Natural killer cell (primary cell): ENCODE measurements around the gene MAP4K5. TPM values are rescaled to one million over a fixed set of nuclear protein-coding genes. Genes with fewer than 3 reads are reported as not detected.

Source experiments
- ATAC-seq, 3 donors: fragments of 150-1000 bp in 2 of 3; fragments of 200-7000 bp in 1 of 3; cut with Tn5 transposase; 1 replicate in 1 of 3; 2 replicates in 2 of 3; pipeline ENCODE4 v1.10.0; 2021; ENCODE audit warnings: mild to moderate bottlenecking in 2 of 3, moderate library complexity in 2 of 3
- DNase-seq, 2 donors: peaks; one replicate each; pipeline versions ENCODE4 v3.0.0 to v3.0.0-alpha.2; 2013 to 2021; ENCODE audit warnings: mixed read lengths in 1 of 2
- H3K27ac ChIP-seq: one replicate; pipeline ENCODE4 v1.5.1; 2013; ENCODE audit warnings: mild to moderate bottlenecking, low read length
- H3K27me3 ChIP-seq: one replicate; pipeline ENCODE4 v1.6.1; 2013; ENCODE audit warnings: low read length; ENCODE audit not compliant: control insufficient read depth, insufficient read depth
- H3K36me3 ChIP-seq: one replicate; pipeline ENCODE4 v1.6.1; 2013; ENCODE audit warnings: low read length; ENCODE audit not compliant: control insufficient read depth, insufficient read depth
- H3K4me1 ChIP-seq: one replicate; pipeline ENCODE4 v1.6.1; 2013; ENCODE audit warnings: low read length; ENCODE audit not compliant: control insufficient read depth, insufficient read depth
- H3K4me3 ChIP-seq: one replicate; pipeline ENCODE4 v1.5.1; 2013; ENCODE audit warnings: low read length
- H3K9me3 ChIP-seq: one replicate; pipeline ENCODE4 v1.6.1; 2013; ENCODE audit warnings: low read length; ENCODE audit not compliant: control insufficient read depth, insufficient read depth
- H3K27ac Mint-ChIP-seq, 2 donors: one replicate each; pipeline ENCODE4 v1.8.0; 2022; ENCODE audit warnings: mild to moderate bottlenecking in 2 of 2, mixed read lengths in 2 of 2, moderate library complexity in 1 of 2
- H3K27me3 Mint-ChIP-seq, 2 donors: one replicate each; pipeline ENCODE4 v1.8.0; 2022; ENCODE audit warnings: low read depth in 2 of 2, mixed read lengths in 2 of 2
- H3K36me3 Mint-ChIP-seq: one replicate; pipeline ENCODE4 v1.8.0; 2022; ENCODE audit warnings: mixed read lengths
- H3K4me1 Mint-ChIP-seq, 2 donors: one replicate each; pipeline ENCODE4 v1.8.0; 2022; ENCODE audit warnings: mixed read lengths in 2 of 2
- H3K4me3 Mint-ChIP-seq: one replicate; pipeline ENCODE4 v1.8.0; 2022; ENCODE audit warnings: mild to moderate bottlenecking, moderate library complexity, mixed read lengths
- H3K9me3 Mint-ChIP-seq, 2 donors: one replicate each; pipeline ENCODE4 v1.8.0; 2022; ENCODE audit warnings: mixed read lengths in 2 of 2
- CTCF ChIP-seq: fragments of 200-600 bp; IDR thresholded peaks from one replicate; pipeline ENCODE4 v1.8.0; 2022; ENCODE audit warnings: antibody characterized with exemption
- WGBS: methylation state at CpG from one replicate; pipeline ENCODE4 v1.1.7; 2013; ENCODE audit warnings: missing lambda C conversion rate; ENCODE audit not compliant: insufficient coverage; 5-methylcytosine and 5-hydroxymethylcytosine counted together
- intact Hi-C: fragments of 100-400 bp; cut with micrococcal nuclease; formaldehyde crosslinking; loops from one replicate; pipeline ENCODE4 v1.14.2; 2022
- total RNA-seq, 4 donors: library from RNA; stranded (reverse); fragments of 120-200 nt in 1 of 4; gene quantifications; one replicate each; pipeline versions ENCODE4 v1.2.3 to v1.2.4, GENCODE V29; 2013 to 2022

MAP4K5 gene
- total RNA-seq, 3 donors from 2014 or later (not counting 1 experiment from before 2014, with no cell fraction given), result 63.3 to 74.6 (median 65.9) TPM

- peaks cover 12% of the 10 kb centered on the region for H3K4me1 ChIP-seq
- no peaks in the 10 kb centered on the region for H3K27me3 Mint-ChIP-seq
- no peaks in the 10 kb centered on the region for H3K9me3 ChIP-seq
- H3K4me3 ChIP-seq, result no peak overlapping the region
- H3K9me3 Mint-ChIP-seq, result no peaks in the 10 kb centered on the region
- TF ChIP-seq CTCF, result no peak
- no peaks in the 10 kb centered on the region for H3K36me3 Mint-ChIP-seq
- no peak overlapping the region for H3K27ac ChIP-seq
- H3K4me3 Mint-ChIP-seq, result peak overlapping the region; percentile 21
- peaks cover under 1% of the 10 kb centered on the region for H3K36me3 ChIP-seq
- DNase-seq (no peak), ATAC-seq (no peak)
- H3K27me3 ChIP-seq, result no peaks in the 10 kb centered on the region
- H3K4me1 Mint-ChIP-seq, result peaks cover 53 to 57% of the 10 kb centered on the region in 2 donors
- H3K27ac Mint-ChIP-seq, result peak overlapping the region; percentile 65 to 83
- intact Hi-C loops, result no loop called here
- 93% methylated on average over 3 of the region's 5 CpGs for WGBS
Measured at GRCh38 chr14:50523271-50524041, 8.9 kb downstream of the MAP4K5 start.

GRCh38 chr14:50521912-50522341, 10.4 kb downstream of the MAP4K5 start:
- TF ChIP-seq CTCF, result no peak
- Histone ChIP-seq H3K27ac (peak overlapping the region; percentile 84), H3K4me1 (peaks cover 12% of the 10 kb centered on the region), H3K36me3 (no peaks in the 10 kb centered on the region), H3K9me3 (no peaks in the 10 kb centered on the region), H3K27me3 (no peaks in the 10 kb centered on the region), H3K4me3 (peak overlapping the region; percentile 16)
- DNase-seq, result peak in 1 of 2 donors; percentile 35
- Mint-ChIP-seq H3K4me1 (peaks cover 48 to 51% of the 10 kb centered on the region in 2 donors), H3K27me3 (no peaks in the 10 kb centered on the region), H3K9me3 (no peaks in the 10 kb centered on the region), H3K36me3 (no peaks in the 10 kb centered on the region), H3K27ac (peak overlapping the region; percentile 93 to 97), H3K4me3 (peak overlapping the region; percentile 79)
- WGBS, result 21% methylated on average over 1 of the region's 1 CpG
- peak; percentile 39 to 61 (median 50) for ATAC-seq
- intact Hi-C loops, result loop anchor here (1.0 kb wide), 1 partner anchor 9 kb away; no protein-coding TSS in a partner anchor

- peak; percentile 83 to 88 (median 83) for ATAC-seq
- no peaks in the 10 kb centered on the region for H3K36me3 Mint-ChIP-seq
- H3K27ac Mint-ChIP-seq, result peak overlapping the region; percentile 93 to 97
- no peak for TF ChIP-seq CTCF
- intact Hi-C loops, result no loop called here
- H3K4me3 Mint-ChIP-seq, result peak overlapping the region; percentile 79
- no peaks in the 10 kb centered on the region for H3K9me3 Mint-ChIP-seq
- Histone ChIP-seq H3K4me1 (peaks cover 12% of the 10 kb centered on the region), H3K36me3 (no peaks in the 10 kb centered on the region), H3K27me3 (no peaks in the 10 kb centered on the region), H3K9me3 (no peaks in the 10 kb centered on the region), H3K27ac (peak overlapping the region; percentile 84), H3K4me3 (peak overlapping the region; percentile 16)
- WGBS, result 76% methylated on average over 3 of the region's 5 CpGs
- H3K4me1 Mint-ChIP-seq, result peaks cover 45 to 46% of the 10 kb centered on the region in 2 donors
- DNase-seq, result peak; percentile 38 to 53
- no peaks in the 10 kb centered on the region for H3K27me3 Mint-ChIP-seq
Measured at GRCh38 chr14:50520947-50521815, 11.2 kb downstream of the MAP4K5 start.
